ENCODE results near the gene ZNF624.
A peak's percentile ranks its signal among the peaks of the same experiment; 100 is the strongest.
"Not testable (repeated sequence)": the region's sequence is repeated elsewhere in the genome, so short reads cannot be mapped to it uniquely, and the experiment has no call there.

The ZNF624 gene

GRCh38 chr17:16687151-16687550, 33.5 kb upstream of the ZNF624 start:
- H4K8ac ChIP-seq (ENCODE audit: low read depth, low read length); H3K4me1 ChIP-seq (ENCODE audit: control insufficient read depth in 2 of 2, insufficient read depth in 1 of 2, low read depth in 1 of 2, low read length in 2 of 2); H3K27me3 ChIP-seq (ENCODE audit: control insufficient read depth in 3 of 3, insufficient read depth in 3 of 3, low read depth in 1 of 3, low read length in 3 of 3); H2AFZ ChIP-seq (ENCODE audit: low read length); H3K18ac ChIP-seq (ENCODE audit: low read length); H3K14ac ChIP-seq (ENCODE audit: low read length); H2BK15ac ChIP-seq (ENCODE audit: low read length); H3K9me3 ChIP-seq (replicated peaks in 1 of 2; ENCODE audit: control insufficient read depth in 2 of 2, insufficient read depth in 1 of 2, low read depth in 1 of 2, low read length in 2 of 2); H2BK12ac ChIP-seq (ENCODE audit: low read length); H2AK5ac ChIP-seq (ENCODE audit: low read depth, low read length); H3K23ac ChIP-seq (ENCODE audit: low read depth, low read length, poor library complexity); H3K9ac ChIP-seq (ENCODE audit: low read depth, low read length, poor library complexity); H2BK120ac ChIP-seq (ENCODE audit: low read depth, low read length); H3K4me2 ChIP-seq (ENCODE audit: insufficient read depth, low read length, poor library complexity, severe bottlenecking); H4K91ac ChIP-seq (ENCODE audit: low read depth, low read length, poor library complexity); H2BK5ac ChIP-seq (ENCODE audit: low read length); H3K79me1 ChIP-seq (ENCODE audit: low read depth, low read length); H3K4me3 ChIP-seq (ENCODE audit: low read length in 2 of 2); H3K36me3 ChIP-seq (replicated peaks in 1 of 2; ENCODE audit: control insufficient read depth in 2 of 2, insufficient read depth in 2 of 2, low read length in 2 of 2); H3K4ac ChIP-seq (ENCODE audit: low read length): not testable (repeated sequence)
- no CpG with 5 or more reads among the region's 5 CpGs for WGBS, 2 donors (ENCODE audit: extremely low coverage in 2 of 2, insufficient read length in 2 of 2, insufficient replicate concordance in 1 of 2)
- peak; percentile 43 for DNase-seq (ENCODE audit: low spot score)
- H3K27ac ChIP-seq (replicated peaks; ENCODE audit: low read length), result peak overlapping the region; percentile 58

- not testable (repeated sequence) for H3K14ac ChIP-seq (ENCODE audit: low read length); H3K23ac ChIP-seq (ENCODE audit: low read depth, low read length, poor library complexity); H3K79me1 ChIP-seq (ENCODE audit: low read depth, low read length); H3K9ac ChIP-seq (ENCODE audit: low read depth, low read length, poor library complexity); H2BK5ac ChIP-seq (ENCODE audit: low read length); H3K27me3 ChIP-seq (ENCODE audit: control insufficient read depth in 3 of 3, insufficient read depth in 3 of 3, low read depth in 1 of 3, low read length in 3 of 3); H2AFZ ChIP-seq (ENCODE audit: low read length); H3K4me2 ChIP-seq (ENCODE audit: insufficient read depth, low read length, poor library complexity, severe bottlenecking); H2AK5ac ChIP-seq (ENCODE audit: low read depth, low read length); H3K4me3 ChIP-seq (ENCODE audit: low read length in 2 of 2); H2BK15ac ChIP-seq (ENCODE audit: low read length); H4K8ac ChIP-seq (ENCODE audit: low read depth, low read length); H4K91ac ChIP-seq (ENCODE audit: low read depth, low read length, poor library complexity); H3K18ac ChIP-seq (ENCODE audit: low read length); H3K36me3 ChIP-seq (replicated peaks in 1 of 2; ENCODE audit: control insufficient read depth in 2 of 2, insufficient read depth in 2 of 2, low read length in 2 of 2); H3K4me1 ChIP-seq (ENCODE audit: control insufficient read depth in 2 of 2, insufficient read depth in 1 of 2, low read depth in 1 of 2, low read length in 2 of 2); H3K4ac ChIP-seq (ENCODE audit: low read length); H2BK120ac ChIP-seq (ENCODE audit: low read depth, low read length); DNase-seq (ENCODE audit: low spot score); H2BK12ac ChIP-seq (ENCODE audit: low read length); H3K9me3 ChIP-seq (replicated peaks in 1 of 2; ENCODE audit: control insufficient read depth in 2 of 2, insufficient read depth in 1 of 2, low read depth in 1 of 2, low read length in 2 of 2)
- no CpG with 5 or more reads among the region's 4 CpGs for WGBS, 2 donors (ENCODE audit: extremely low coverage in 2 of 2, insufficient read length in 2 of 2, insufficient replicate concordance in 1 of 2)
- H3K27ac ChIP-seq (replicated peaks; ENCODE audit: low read length), result peak overlapping the region; percentile 28
These were observed 32.4 kb upstream of the ZNF624 start for GRCh38 chr17:16686019-16686418.

GRCh38 chr17:16683290-16684138, 29.9 kb upstream of the ZNF624 start:
- no CpG with 5 or more reads among the region's 44 CpGs for WGBS, 2 donors (ENCODE audit: extremely low coverage in 2 of 2, insufficient read length in 2 of 2, insufficient replicate concordance in 1 of 2)
- not testable (repeated sequence) for H2AFZ ChIP-seq (ENCODE audit: low read length); H3K4me3 ChIP-seq (ENCODE audit: low read length in 2 of 2); H3K27ac ChIP-seq (replicated peaks; ENCODE audit: low read length); H2BK120ac ChIP-seq (ENCODE audit: low read depth, low read length); H3K9me3 ChIP-seq (replicated peaks in 1 of 2; ENCODE audit: control insufficient read depth in 2 of 2, insufficient read depth in 1 of 2, low read depth in 1 of 2, low read length in 2 of 2); H3K36me3 ChIP-seq (replicated peaks in 1 of 2; ENCODE audit: control insufficient read depth in 2 of 2, insufficient read depth in 2 of 2, low read length in 2 of 2); H2AK5ac ChIP-seq (ENCODE audit: low read depth, low read length); H2BK5ac ChIP-seq (ENCODE audit: low read length); H3K4me1 ChIP-seq (ENCODE audit: control insufficient read depth in 2 of 2, insufficient read depth in 1 of 2, low read depth in 1 of 2, low read length in 2 of 2); H4K91ac ChIP-seq (ENCODE audit: low read depth, low read length, poor library complexity); H3K23ac ChIP-seq (ENCODE audit: low read depth, low read length, poor library complexity); H3K4ac ChIP-seq (ENCODE audit: low read length); H2BK12ac ChIP-seq (ENCODE audit: low read length); H3K79me1 ChIP-seq (ENCODE audit: low read depth, low read length); DNase-seq (ENCODE audit: low spot score); H3K27me3 ChIP-seq (ENCODE audit: control insufficient read depth in 3 of 3, insufficient read depth in 3 of 3, low read depth in 1 of 3, low read length in 3 of 3); H3K4me2 ChIP-seq (ENCODE audit: insufficient read depth, low read length, poor library complexity, severe bottlenecking); H3K14ac ChIP-seq (ENCODE audit: low read length); H4K8ac ChIP-seq (ENCODE audit: low read depth, low read length); H2BK15ac ChIP-seq (ENCODE audit: low read length); H3K9ac ChIP-seq (ENCODE audit: low read depth, low read length, poor library complexity)
- peak overlapping the region; percentile 83 for H3K18ac ChIP-seq (ENCODE audit: low read length)

- Histone ChIP-seq H3K9me3 (replicated peaks in 1 of 2; ENCODE audit: control insufficient read depth in 2 of 2, insufficient read depth in 1 of 2, low read depth in 1 of 2, low read length in 2 of 2) (no peaks in the 10 kb centered on the region), H3K79me1 (ENCODE audit: low read depth, low read length) (no peaks in the 10 kb centered on the region), H2AFZ (ENCODE audit: low read length) (no peak overlapping the region), H3K4me3 (ENCODE audit: low read length in 2 of 2) (no peak overlapping the region), H4K91ac (ENCODE audit: low read depth, low read length, poor library complexity) (no peak overlapping the region), H4K8ac (ENCODE audit: low read depth, low read length) (no peak overlapping the region), H2AK5ac (ENCODE audit: low read depth, low read length) (no peak overlapping the region), H3K14ac (ENCODE audit: low read length) (no peak overlapping the region), H2BK15ac (ENCODE audit: low read length) (no peak overlapping the region), H3K4ac (ENCODE audit: low read length) (no peak overlapping the region), H2BK12ac (ENCODE audit: low read length) (no peak overlapping the region), H3K27me3 (ENCODE audit: control insufficient read depth in 3 of 3, insufficient read depth in 3 of 3, low read depth in 1 of 3, low read length in 3 of 3) (no peaks in the 10 kb centered on the region), H3K4me2 (ENCODE audit: insufficient read depth, low read length, poor library complexity, severe bottlenecking) (no peak overlapping the region), H3K36me3 (replicated peaks in 1 of 2; ENCODE audit: control insufficient read depth in 2 of 2, insufficient read depth in 2 of 2, low read length in 2 of 2) (no peaks in the 10 kb centered on the region), H3K23ac (ENCODE audit: low read depth, low read length, poor library complexity) (no peak overlapping the region), H2BK120ac (ENCODE audit: low read depth, low read length) (no peak overlapping the region), H2BK5ac (ENCODE audit: low read length) (no peak overlapping the region), H3K18ac (ENCODE audit: low read length) (no peak overlapping the region), H3K9ac (ENCODE audit: low read depth, low read length, poor library complexity) (no peak overlapping the region), H3K4me1 (ENCODE audit: control insufficient read depth in 2 of 2, insufficient read depth in 1 of 2, low read depth in 1 of 2, low read length in 2 of 2) (no peaks in the 10 kb centered on the region), H3K27ac (replicated peaks; ENCODE audit: low read length) (no peak overlapping the region)
- DNase-seq (ENCODE audit: low spot score), result no peak
- no CpG with 5 or more reads among the region's 6 CpGs for WGBS, 2 donors (ENCODE audit: extremely low coverage in 2 of 2, insufficient read length in 2 of 2, insufficient replicate concordance in 1 of 2)
These were observed 23.1 kb upstream of the ZNF624 start for GRCh38 chr17:16676676-16677268.

Measured in neuronal stem cell (in vitro differentiated cells).